ENCODE results near the gene STOX2.

STOX2 gene

GRCh38 chr4:183987987-183988392 lies 82.9 kb downstream of the STOX2 start:
- DNase-seq (ENCODE audit: low read depth): no peak
- no peak overlapping the region for H3K4me3 ChIP-seq (ENCODE audit: low read depth, low read length)
- TF ChIP-seq, protein P1, sequence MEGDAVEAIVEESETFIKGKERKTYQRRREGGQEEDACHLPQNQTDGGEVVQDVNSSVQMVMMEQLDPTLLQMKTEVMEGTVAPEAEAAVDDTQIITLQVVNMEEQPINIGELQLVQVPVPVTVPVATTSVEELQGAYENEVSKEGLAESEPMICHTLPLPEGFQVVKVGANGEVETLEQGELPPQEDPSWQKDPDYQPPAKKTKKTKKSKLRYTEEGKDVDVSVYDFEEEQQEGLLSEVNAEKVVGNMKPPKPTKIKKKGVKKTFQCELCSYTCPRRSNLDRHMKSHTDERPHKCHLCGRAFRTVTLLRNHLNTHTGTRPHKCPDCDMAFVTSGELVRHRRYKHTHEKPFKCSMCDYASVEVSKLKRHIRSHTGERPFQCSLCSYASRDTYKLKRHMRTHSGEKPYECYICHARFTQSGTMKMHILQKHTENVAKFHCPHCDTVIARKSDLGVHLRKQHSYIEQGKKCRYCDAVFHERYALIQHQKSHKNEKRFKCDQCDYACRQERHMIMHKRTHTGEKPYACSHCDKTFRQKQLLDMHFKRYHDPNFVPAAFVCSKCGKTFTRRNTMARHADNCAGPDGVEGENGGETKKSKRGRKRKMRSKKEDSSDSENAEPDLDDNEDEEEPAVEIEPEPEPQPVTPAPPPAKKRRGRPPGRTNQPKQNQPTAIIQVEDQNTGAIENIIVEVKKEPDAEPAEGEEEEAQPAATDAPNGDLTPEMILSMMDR (IDR thresholded peaks at IDR 0.05; ENCODE audit: low read depth, low read length, missing control alignments): no peak

DNA sequence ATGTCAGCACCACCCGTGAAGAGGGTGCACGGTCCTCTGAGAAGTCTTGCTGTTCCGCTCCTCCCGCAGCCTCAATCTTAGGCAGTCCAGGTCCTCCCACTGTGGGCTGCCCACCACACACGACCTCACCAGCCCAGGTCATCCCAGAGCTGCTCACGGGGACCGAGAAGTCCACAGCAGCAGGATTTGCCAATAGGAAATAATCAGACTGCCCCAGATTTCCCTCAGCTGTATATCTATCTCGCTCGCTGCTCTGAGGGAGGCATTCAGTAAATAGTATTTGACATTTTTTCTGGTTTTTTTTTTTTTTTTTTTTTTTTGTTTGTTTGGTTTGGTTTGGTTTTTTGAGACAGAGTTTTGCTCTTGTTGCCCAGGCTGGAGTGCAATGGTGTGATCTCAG lies 83.8 kb downstream of the STOX2 start:
- H3K4me3 ChIP-seq (ENCODE audit: low read depth, low read length): no peak overlapping the region
- TF ChIP-seq, protein P1 (IDR thresholded peaks at IDR 0.05; ENCODE audit: low read depth, low read length, missing control alignments): no peak
- DNase-seq (ENCODE audit: low read depth): no peak

DNA sequence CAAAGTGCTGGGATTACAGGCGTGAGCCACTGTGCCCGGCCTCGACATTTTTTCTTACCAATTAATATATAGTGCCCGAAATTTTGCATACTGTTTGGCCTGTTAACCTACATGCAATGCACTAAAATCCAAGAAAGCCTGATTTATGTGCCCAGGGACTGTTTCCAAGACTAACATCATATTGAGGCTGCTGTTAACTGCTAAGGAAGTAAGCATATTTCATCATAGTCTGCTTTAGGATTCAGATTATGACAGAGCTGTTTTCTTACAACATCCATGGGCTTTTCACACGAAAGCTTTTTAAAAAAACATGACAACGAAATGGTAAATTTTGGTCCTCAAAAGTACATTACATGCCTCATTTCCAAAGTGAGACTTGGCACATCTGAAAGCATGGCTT lies 84.4 kb downstream of the STOX2 start:
- DNase-seq (ENCODE audit: low read depth): no peak
- TF ChIP-seq, protein P1 (IDR thresholded peaks at IDR 0.05; ENCODE audit: low read depth, low read length, missing control alignments): no peak
- no peak overlapping the region for H3K4me3 ChIP-seq (ENCODE audit: low read depth, low read length)

GRCh38 chr4:183989931-183990330 lies 84.8 kb downstream of the STOX2 start:
- no peak for DNase-seq (ENCODE audit: low read depth)
- no peak overlapping the region for H3K4me3 ChIP-seq (ENCODE audit: low read depth, low read length)
- TF ChIP-seq, protein P1 (IDR thresholded peaks at IDR 0.05; ENCODE audit: low read depth, low read length, missing control alignments): no peak

GRCh38 chr4:183993676-183994075 lies 88.6 kb downstream of the STOX2 start:
- H3K4me3 ChIP-seq (ENCODE audit: low read depth, low read length): no peak overlapping the region
- TF ChIP-seq, protein P1 (IDR thresholded peaks at IDR 0.05; ENCODE audit: low read depth, low read length, missing control alignments): no peak
- no peak for DNase-seq (ENCODE audit: low read depth)

DNA sequence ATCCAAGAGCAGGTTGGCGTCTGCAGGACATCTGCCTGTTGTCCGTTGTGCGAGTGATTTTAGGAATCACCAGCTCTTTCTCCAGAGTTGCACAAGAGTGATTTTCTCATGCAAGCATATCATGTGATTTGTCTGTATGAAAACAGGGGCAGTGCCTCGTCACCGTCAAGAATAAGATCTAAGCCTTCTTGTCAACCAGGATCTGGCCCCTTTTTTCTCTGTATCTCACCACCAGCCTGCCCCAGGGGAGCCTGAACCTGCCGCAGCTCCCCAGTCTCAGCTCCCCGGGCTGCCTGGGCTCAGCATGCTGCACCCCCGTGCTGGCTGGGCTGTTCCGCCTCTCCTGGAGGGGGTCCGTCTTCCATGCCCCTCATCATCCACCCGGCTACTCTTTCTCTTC lies 90.5 kb downstream of the STOX2 start:
- TF ChIP-seq, protein P1 (IDR thresholded peaks at IDR 0.05; ENCODE audit: low read depth, low read length, missing control alignments): no peak
- DNase-seq (ENCODE audit: low read depth): no peak
- H3K4me3 ChIP-seq (ENCODE audit: low read depth, low read length): no peak overlapping the region

DNA sequence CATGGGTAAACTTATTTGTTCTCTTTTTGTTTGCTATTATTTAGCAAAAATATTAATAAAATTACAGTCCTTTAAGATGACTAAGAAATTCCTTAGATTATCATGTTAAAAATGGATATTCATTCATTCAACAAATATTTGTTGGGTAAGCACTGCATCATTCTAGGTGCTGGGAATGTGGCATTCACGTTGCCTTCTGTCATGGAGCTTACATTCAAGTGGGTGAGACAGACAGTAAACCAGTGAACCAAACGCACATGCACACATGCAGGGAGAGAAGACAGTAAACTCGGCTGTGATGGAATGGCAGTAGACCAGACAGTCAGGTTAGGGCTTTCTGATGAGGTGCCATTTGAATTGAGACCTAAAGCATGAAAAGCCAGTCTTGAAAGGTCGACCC lies 91.8 kb downstream of the STOX2 start:
- no peak for DNase-seq (ENCODE audit: low read depth)
- no peak overlapping the region for H3K4me3 ChIP-seq (ENCODE audit: low read depth, low read length)
- TF ChIP-seq, protein P1 (IDR thresholded peaks at IDR 0.05; ENCODE audit: low read depth, low read length, missing control alignments): no peak
